ENCODE measurements around the gene ING2. TPM values are rescaled to one million over a fixed set of nuclear protein-coding genes. Genes with fewer than 3 reads are reported as not detected.

ING2 gene
- total and polyA plus RNA-seq, 4 experiments from 2014 or later, result 8.9 to 18.6 (median 11.9) TPM

- intact Hi-C loops (cut with micrococcal nuclease), result no loop called here
- Histone ChIP-seq H3K27me3 (ENCODE audit: insufficient read depth, low read length) (no peaks in the 10 kb centered on the region), H3K4me1 (ENCODE audit: insufficient read depth, low read length) (peaks cover 3% of the 10 kb centered on the region), H3K36me3 (ENCODE audit: insufficient read depth, low read length) (no peaks in the 10 kb centered on the region), H3K27ac (ENCODE audit: low read depth, low read length) (no peak overlapping the region), H3K9me3 (ENCODE audit: control insufficient read depth in 1 of 2, low read length in 2 of 2) (no peaks in the 10 kb centered on the region), H3K4me3 (ENCODE audit: low read length in 2 of 2) (no peak overlapping the region)
- Mint-ChIP-seq H3K4me1 (peaks cover 0 to 6% (median 2%) of the 10 kb centered on the region in 4 donors), H3K9me3 (peaks cover 0 to 7% (median 0%) of the 10 kb centered on the region in 8 donors), H3K27ac (no peak overlapping the region), H3K4me3 (no peak overlapping the region), H3K36me3 (no peaks in the 10 kb centered on the region), H3K27me3 (no peaks in the 10 kb centered on the region)
- DNase-seq, result no peak
- POLR2A ChIA-PET (ENCODE audit: partially characterized antibody), result no interaction called here
- CTCF ChIA-PET (ENCODE audit: partially characterized antibody), result interaction anchor here (1.4 to 3.1 kb wide), 2 partner anchors 135 to 783 kb away, joined by 3 to 10 read pairs; no protein-coding TSS in a partner anchor
Measured at GRCh38 chr4:183468210-183469095, 36.4 kb upstream of the ING2 start.

GRCh38 chr4:183469285-183469684 lies 35.6 kb upstream of the ING2 start:
- Histone ChIP-seq H3K9me3 (ENCODE audit: control insufficient read depth in 1 of 2, low read length in 2 of 2) (no peaks in the 10 kb centered on the region), H3K4me1 (ENCODE audit: insufficient read depth, low read length) (peaks cover 3% of the 10 kb centered on the region), H3K27me3 (ENCODE audit: insufficient read depth, low read length) (no peaks in the 10 kb centered on the region), H3K4me3 (ENCODE audit: low read length in 2 of 2) (no peak overlapping the region), H3K36me3 (ENCODE audit: insufficient read depth, low read length) (no peaks in the 10 kb centered on the region), H3K27ac (ENCODE audit: low read depth, low read length) (no peak overlapping the region)
- H3K9me3 Mint-ChIP-seq, result no peaks in the 10 kb centered on the region
- no peak overlapping the region for H3K27ac Mint-ChIP-seq
- no peak overlapping the region for H3K4me3 Mint-ChIP-seq
- ChIA-PET CTCF (ENCODE audit: partially characterized antibody) (interaction anchor here (1.4 to 3.2 kb wide), 3 partner anchors 131 to 782 kb away, joined by 3 to 24 read pairs (median 10); no protein-coding TSS in a partner anchor), POLR2A (ENCODE audit: partially characterized antibody) (interaction anchor here (0.7 kb wide), 1 partner anchor 34 kb away, joined by 3 read pairs; no protein-coding TSS in a partner anchor)
- H3K36me3 Mint-ChIP-seq, result no peaks in the 10 kb centered on the region
- intact Hi-C loops (cut with micrococcal nuclease), result no loop called here
- DNase-seq, result no peak
- no peaks in the 10 kb centered on the region for H3K27me3 Mint-ChIP-seq
- H3K4me1 Mint-ChIP-seq, result peaks cover 0 to 6% (median 2%) of the 10 kb centered on the region in 4 donors

GRCh38 chr4:183469936-183470335 lies 34.9 kb upstream of the ING2 start:
- CTCF ChIA-PET (ENCODE audit: partially characterized antibody), result interaction anchor here (1.4 to 3.2 kb wide), 3 partner anchors 131 to 781 kb away, joined by 3 to 24 read pairs (median 10); no protein-coding TSS in a partner anchor
- no peaks in the 10 kb centered on the region for H3K9me3 Mint-ChIP-seq
- Histone ChIP-seq H3K4me1 (ENCODE audit: insufficient read depth, low read length) (peaks cover 3% of the 10 kb centered on the region), H3K27ac (ENCODE audit: low read depth, low read length) (no peak overlapping the region), H3K36me3 (ENCODE audit: insufficient read depth, low read length) (no peaks in the 10 kb centered on the region), H3K27me3 (ENCODE audit: insufficient read depth, low read length) (no peaks in the 10 kb centered on the region), H3K9me3 (ENCODE audit: control insufficient read depth in 1 of 2, low read length in 2 of 2) (no peaks in the 10 kb centered on the region), H3K4me3 (ENCODE audit: low read length in 2 of 2) (no peak overlapping the region)
- POLR2A ChIA-PET (ENCODE audit: partially characterized antibody), result no interaction called here
- no peaks in the 10 kb centered on the region for H3K27me3 Mint-ChIP-seq
- DNase-seq, result no peak
- H3K4me3 Mint-ChIP-seq, result no peak overlapping the region
- H3K4me1 Mint-ChIP-seq, result peaks cover 0 to 6% (median 2%) of the 10 kb centered on the region in 4 donors
- no peaks in the 10 kb centered on the region for H3K36me3 Mint-ChIP-seq
- intact Hi-C loops (cut with micrococcal nuclease), result loop anchor here (10.0 kb wide), 1 partner anchor 375 kb away; no protein-coding TSS in a partner anchor
- no peak overlapping the region for H3K27ac Mint-ChIP-seq

GRCh38 chr4:183470821-183471220 lies 34.0 kb upstream of the ING2 start:
- H3K36me3 Mint-ChIP-seq, result no peaks in the 10 kb centered on the region
- no peak for DNase-seq
- Histone ChIP-seq H3K27me3 (ENCODE audit: insufficient read depth, low read length) (no peaks in the 10 kb centered on the region), H3K27ac (ENCODE audit: low read depth, low read length) (no peak overlapping the region), H3K4me3 (ENCODE audit: low read length in 2 of 2) (no peak overlapping the region), H3K36me3 (ENCODE audit: insufficient read depth, low read length) (no peaks in the 10 kb centered on the region), H3K4me1 (ENCODE audit: insufficient read depth, low read length) (peaks cover 3% of the 10 kb centered on the region), H3K9me3 (ENCODE audit: control insufficient read depth in 1 of 2, low read length in 2 of 2) (no peaks in the 10 kb centered on the region)
- CTCF ChIA-PET (ENCODE audit: partially characterized antibody), result interaction anchor here (1.4 to 3.2 kb wide), 5 partner anchors 9 to 132 kb away, joined by 3 to 24 read pairs (median 6); no protein-coding TSS in a partner anchor
- H3K4me3 Mint-ChIP-seq, result no peak overlapping the region
- no peaks in the 10 kb centered on the region for H3K27me3 Mint-ChIP-seq
- peaks cover 0 to 6% (median 2%) of the 10 kb centered on the region in 4 donors for H3K4me1 Mint-ChIP-seq
- H3K9me3 Mint-ChIP-seq, result no peaks in the 10 kb centered on the region
- intact Hi-C loops (cut with micrococcal nuclease), result loop anchor here (10.0 kb wide), 1 partner anchor 374 kb away; no protein-coding TSS in a partner anchor
- no peak overlapping the region for H3K27ac Mint-ChIP-seq
- POLR2A ChIA-PET (ENCODE audit: partially characterized antibody), result no interaction called here

GRCh38 chr4:183471946-183472708 lies 32.7 kb upstream of the ING2 start:
- H3K36me3 ChIP-seq (ENCODE audit: insufficient read depth, low read length), result no peaks in the 10 kb centered on the region
- peak; percentile 63 to 73 (median 68) for DNase-seq
- no peaks in the 10 kb centered on the region for H3K36me3 Mint-ChIP-seq
- peak overlapping the region in 1 of 8 donors; percentile 32 for H3K4me3 Mint-ChIP-seq
- H3K4me1 ChIP-seq (ENCODE audit: insufficient read depth, low read length), result peaks cover 3% of the 10 kb centered on the region
- H3K4me3 ChIP-seq (ENCODE audit: low read length in 2 of 2), result no peak overlapping the region
- H3K27ac ChIP-seq (ENCODE audit: low read depth, low read length), result no peak overlapping the region
- peak overlapping the region in 1 of 7 donors; percentile 8 for H3K27ac Mint-ChIP-seq
- H3K9me3 Mint-ChIP-seq, result no peaks in the 10 kb centered on the region
- no peaks in the 10 kb centered on the region for H3K9me3 ChIP-seq (ENCODE audit: control insufficient read depth in 1 of 2, low read length in 2 of 2)
- H3K27me3 ChIP-seq (ENCODE audit: insufficient read depth, low read length), result no peaks in the 10 kb centered on the region
- no peaks in the 10 kb centered on the region for H3K27me3 Mint-ChIP-seq
- CTCF ChIA-PET (ENCODE audit: partially characterized antibody), result interaction anchor here (0.9 to 3.2 kb wide), 6 partner anchors 8 to 128 kb away, joined by 3 to 24 read pairs (median 4); no protein-coding TSS in a partner anchor
- H3K4me1 Mint-ChIP-seq, result peaks cover 0 to 6% (median 2%) of the 10 kb centered on the region in 4 donors
- intact Hi-C loops (cut with micrococcal nuclease), result loop anchor here (1.0 to 10.0 kb wide), 6 partner anchors 32 to 629 kb away; partner anchors contain the start of genes RWDD4 and TRAPPC11
- POLR2A ChIA-PET (ENCODE audit: partially characterized antibody), result no interaction called here

- POLR2A ChIA-PET (ENCODE audit: partially characterized antibody), result no interaction called here
Measured at GRCh38 chr4:183478123-183478522, 26.7 kb upstream of the ING2 start.

More at GRCh38 chr4:183478123-183478522, 26.7 kb upstream of the ING2 start:
- Mint-ChIP-seq H3K27me3 (peaks cover 2 to 3% of the 10 kb centered on the region in 2 donors), H3K4me1 (no peaks in the 10 kb centered on the region), H3K36me3 (no peaks in the 10 kb centered on the region), H3K9me3 (no peaks in the 10 kb centered on the region), H3K27ac (no peak overlapping the region), H3K4me3 (no peak overlapping the region)
- Histone ChIP-seq H3K27me3 (ENCODE audit: insufficient read depth, low read length) (no peaks in the 10 kb centered on the region), H3K27ac (ENCODE audit: low read depth, low read length) (no peak overlapping the region), H3K36me3 (ENCODE audit: insufficient read depth, low read length) (no peaks in the 10 kb centered on the region), H3K9me3 (ENCODE audit: control insufficient read depth in 1 of 2, low read length in 2 of 2) (no peaks in the 10 kb centered on the region), H3K4me3 (ENCODE audit: low read length in 2 of 2) (no peak overlapping the region), H3K4me1 (ENCODE audit: insufficient read depth, low read length) (no peaks in the 10 kb centered on the region)
- CTCF ChIA-PET (ENCODE audit: partially characterized antibody), result interaction anchor here (0.8 to 1.1 kb wide), 2 partner anchors 9 to 123 kb away, joined by 3 to 4 read pairs; no protein-coding TSS in a partner anchor
- intact Hi-C loops (cut with micrococcal nuclease), result loop anchor here (10.0 kb wide), 1 partner anchor 367 kb away; no protein-coding TSS in a partner anchor
- DNase-seq, result no peak

All from CD4-positive, alpha-beta memory T cell (primary cell).